HCT116 (cell line): ENCODE results near the gene AMDHD2. TPM values are rescaled to one million over a fixed set of nuclear protein-coding genes. Genes with fewer than 3 reads are reported as not detected.

ENCODE experiments used
- ATAC-seq: fragments of 200-7000 bp; cut with Tn5 transposase; 2 replicates; pipeline ENCODE4 v1.9.1; 2020; ENCODE audit warnings: mild to moderate bottlenecking, moderate library complexity
- BruUV-seq: library from RNA; stranded (reverse); fragments of 400-500 nt; replicated peaks from 2 replicates; lab custom pipeline; 2021; lab: Mats Ljungman, UMichigan
- CTCF ChIA-PET: fragments of 300-600 bp; sonication (Branson Sonifier 250); formaldehyde crosslinking; loops from one replicate; lab custom pipeline; 2021; ENCODE audit warnings: antibody characterized with exemption; lab: Charles Lee
- POLR2A ChIA-PET: fragments of 300-600, 350-600 bp; sonication (Branson Sonifier 250); formaldehyde crosslinking; loops from one replicate; lab custom pipeline; 2021; ENCODE audit warnings: antibody characterized with exemption; lab: Charles Lee
- RAD21 ChIA-PET, 2 experiments: fragments of 300-600 bp; sonication (Branson Sonifier 250); formaldehyde crosslinking; loops; one replicate each; lab custom pipeline; 2023; ENCODE audit warnings: low total read pairs in 2 of 2; ENCODE audit not compliant: uncharacterized antibody in 2 of 2, unreplicated experiment in 2 of 2, low non-redundant PET in 1 of 2; lab: Charles Lee
- DNase-seq: peaks from one replicate; pipeline ENCODE4 v3.0.0-alpha.2; 2010; ENCODE audit warnings: low read depth, low spot score
- H2AFZ ChIP-seq: fragments of 200-600 bp; shearing (Covaris generic), sonication (generic); 2 replicates; pipeline ENCODE4 v1.6.1; 2017; ENCODE audit warnings: low read depth, mixed run types, mixed read lengths, antibody characterized with exemption, low read length; ENCODE audit not compliant: poor library complexity, severe bottlenecking
- H3K27ac ChIP-seq: 2 replicates; pipeline ENCODE4 v1.5.1; 2012; ENCODE audit warnings: low read depth, low read length
- H3K27me3 ChIP-seq: fragments of 200-600 bp; sonication (generic); 2 replicates; pipeline ENCODE4 v1.6.1; 2016; ENCODE audit warnings: mixed run types, low read length, mixed read lengths; ENCODE audit not compliant: insufficient read depth
- H3K36me3 ChIP-seq, 2 experiments: fragments of 200-500 bp in 1 of 2; fragments of 200-600 bp in 1 of 2; sonication (Bioruptor generic) in 1 of 2; sonication (generic) in 1 of 2; 2 replicates each; pipeline versions ENCODE4 v1.5.1 to v1.6.1; 2014 to 2016; ENCODE audit warnings: low read length in 2 of 2, inconsistent platforms in 1 of 2, mixed read lengths in 1 of 2, mixed run types in 1 of 2; ENCODE audit not compliant: insufficient read depth in 2 of 2, control insufficient read depth in 1 of 2
- H3K4me1 ChIP-seq, 2 experiments: fragments of 200-600 bp in 1 of 2; sonication (generic) in 1 of 2; 2 replicates each; pipeline versions ENCODE4 v1.5.1 to v1.6.1; 2012 to 2017; ENCODE audit warnings: low read length in 2 of 2, inconsistent platforms in 1 of 2, mild to moderate bottlenecking in 1 of 2, mixed read lengths in 1 of 2, mixed run types in 1 of 2, moderate library complexity in 1 of 2; ENCODE audit not compliant: insufficient read depth in 2 of 2, control insufficient read depth in 1 of 2
- H3K4me2 ChIP-seq: fragments of 200-600 bp; sonication (generic); 2 replicates; pipeline ENCODE4 v1.6.1; 2017; ENCODE audit warnings: mixed run types, low read length, mixed read lengths
- H3K4me3 ChIP-seq, 2 experiments: fragments of 200-600 bp in 1 of 2; sonication (generic) in 1 of 2; replicated peaks in 1 of 2; 2 replicates each; pipeline ENCODE4 v1.5.1; 2011 to 2016; ENCODE audit warnings: low read length in 2 of 2, control low read depth in 1 of 2, low read depth in 1 of 2, mild to moderate bottlenecking in 1 of 2, mixed read lengths in 1 of 2, mixed run types in 1 of 2
- H3K79me2 ChIP-seq: fragments of 200-600 bp; sonication (generic); 2 replicates; pipeline ENCODE4 v1.6.1; 2017; ENCODE audit warnings: mild to moderate bottlenecking, mixed run types, low read length, moderate library complexity, mixed read lengths; ENCODE audit not compliant: insufficient read depth
- H3K9ac ChIP-seq: fragments of 200-600 bp; sonication (generic); 2 replicates; pipeline ENCODE4 v1.6.1; 2016; ENCODE audit warnings: low read length, mixed read lengths
- H3K9me2 ChIP-seq: fragments of 200-600 bp; sonication (generic), shearing (Covaris generic); 2 replicates; pipeline ENCODE4 v1.6.1; 2017; ENCODE audit warnings: mixed run types, mild to moderate bottlenecking, moderate library complexity; ENCODE audit not compliant: insufficient read depth
- H3K9me3 ChIP-seq, 2 experiments: fragments of 200-500 bp in 1 of 2; fragments of 200-600 bp in 1 of 2; sonication (Bioruptor generic) in 1 of 2; sonication (generic) in 1 of 2; 2 replicates each; pipeline ENCODE4 v1.6.1; 2014 to 2017; ENCODE audit warnings: low read length in 2 of 2, mixed read lengths in 2 of 2, inconsistent platforms in 1 of 2, low read depth in 1 of 2, mild to moderate bottlenecking in 1 of 2, mixed run types in 1 of 2, moderate library complexity in 1 of 2; ENCODE audit not compliant: control insufficient read depth in 1 of 2, insufficient read depth in 1 of 2
- H4K20me1 ChIP-seq: fragments of 200-600 bp; sonication (generic), shearing (Covaris generic); 2 replicates; pipeline ENCODE4 v1.6.1; 2017; ENCODE audit warnings: mixed run types, mild to moderate bottlenecking, moderate library complexity; ENCODE audit not compliant: insufficient read depth
- EGR1 ChIP-seq: IDR thresholded peaks from 2 replicates; pipeline ENCODE4 v1.6.1; 2012; ENCODE audit warnings: low read depth
- TCF7L2 ChIP-seq: IDR thresholded peaks from 2 replicates; pipeline ENCODE4 v1.7.0; 2011; ENCODE audit warnings: borderline replicate concordance, inconsistent platforms; ENCODE audit not compliant: insufficient read depth, insufficient read length; ENCODE audit errors: extremely low read depth
- ZFX ChIP-seq: fragments of 450-650 bp; IDR thresholded peaks from 2 replicates; pipeline ENCODE4 v1.6.1; 2017
- intact Hi-C: fragments of 100-400 bp; cut with micrococcal nuclease; formaldehyde crosslinking; loops from 2 replicates; pipeline ENCODE4 v1.10.0; 2022
- total RNA-seq: library from RNA; stranded (reverse); gene quantifications from one replicate; pipeline ENCODE4 v1.2.1, GENCODE V29; 2021; ENCODE audit not compliant: unreplicated experiment

The AMDHD2 gene
- total RNA-seq, 1 experiment from 2014 or later, result 42.9 TPM

DNA sequence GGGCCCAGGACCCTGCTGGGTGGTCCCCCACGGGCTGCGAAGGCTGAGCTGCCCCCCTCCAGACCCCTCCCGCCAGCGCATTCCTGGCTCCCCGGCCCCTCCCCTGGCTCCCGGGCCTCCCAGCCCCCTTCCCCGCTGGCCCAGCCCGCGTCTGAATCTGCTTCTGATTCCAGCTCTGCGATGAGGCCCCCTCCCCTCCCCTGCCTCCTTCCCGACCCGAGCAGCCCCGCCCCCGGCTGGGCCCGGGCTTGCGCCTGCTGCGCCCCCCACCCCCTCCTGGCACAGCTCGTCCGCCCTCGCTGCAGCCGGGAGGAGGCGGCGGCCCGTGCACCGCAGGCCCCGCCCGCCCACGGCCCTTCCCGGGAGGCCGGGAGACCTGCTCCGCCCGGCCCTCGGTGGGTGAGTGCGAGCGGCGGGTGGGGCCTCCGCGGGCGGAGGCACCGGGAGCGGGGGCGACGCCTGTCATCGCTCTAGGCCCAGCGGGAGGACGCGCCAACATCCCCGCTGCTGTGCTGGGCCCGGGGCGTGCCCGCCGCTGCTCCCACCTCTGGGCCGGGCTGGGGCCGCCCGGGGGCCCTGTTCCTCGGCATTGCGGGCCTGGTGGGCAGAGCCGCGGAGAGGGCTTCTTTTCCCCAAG, 49.0 kb upstream of the AMDHD2 start, which contains the start of gene NTN3:
TSS of gene NTN3 (plus strand) at position 282 of the 637 bp plus-strand sequence. CDS start 405 bp downstream, outside the sequence.
- CTCF ChIA-PET, result no interaction called here
- H3K4me1 ChIP-seq, result peaks cover 33 to 70% of the 10 kb centered on the region in 2 experiments
- peaks cover 6% of the 10 kb centered on the region; the same call in 1 of the 2 replicates for H3K79me2 ChIP-seq
- POLR2A ChIA-PET, result no interaction called here
- no peaks in the 10 kb centered on the region for H4K20me1 ChIP-seq
- H3K27me3 ChIP-seq, result no peaks in the 10 kb centered on the region
- no peak within 1 kb of the TSS for H3K4me3 ChIP-seq
- intact Hi-C loops, result no loop called here
- peak within 1 kb of the TSS; percentile 57 for H3K4me2 ChIP-seq
- no peak for ATAC-seq
- no peak for DNase-seq
- no peaks in the 10 kb centered on the region for H3K9me3 ChIP-seq
- H3K27ac ChIP-seq, result peak within 1 kb of the TSS; percentile 22; the same call in 1 of the 2 replicates
- H3K9ac ChIP-seq, result peak within 1 kb of the TSS; percentile 32
- H3K9me2 ChIP-seq, result no peaks in the 10 kb centered on the region
- H2AFZ ChIP-seq, result no peak within 1 kb of the TSS
- no peaks in the 10 kb centered on the region for H3K36me3 ChIP-seq
- no TSS peak for BruUV-seq
- TF ChIP-seq ZFX, result peak; percentile 69; the same call in 1 of the 2 replicates
- TF ChIP-seq EGR1, result no peak
- TF ChIP-seq, all 23 proteins: peak for 1
- RAD21 ChIA-PET, result no interaction called here

DNA sequence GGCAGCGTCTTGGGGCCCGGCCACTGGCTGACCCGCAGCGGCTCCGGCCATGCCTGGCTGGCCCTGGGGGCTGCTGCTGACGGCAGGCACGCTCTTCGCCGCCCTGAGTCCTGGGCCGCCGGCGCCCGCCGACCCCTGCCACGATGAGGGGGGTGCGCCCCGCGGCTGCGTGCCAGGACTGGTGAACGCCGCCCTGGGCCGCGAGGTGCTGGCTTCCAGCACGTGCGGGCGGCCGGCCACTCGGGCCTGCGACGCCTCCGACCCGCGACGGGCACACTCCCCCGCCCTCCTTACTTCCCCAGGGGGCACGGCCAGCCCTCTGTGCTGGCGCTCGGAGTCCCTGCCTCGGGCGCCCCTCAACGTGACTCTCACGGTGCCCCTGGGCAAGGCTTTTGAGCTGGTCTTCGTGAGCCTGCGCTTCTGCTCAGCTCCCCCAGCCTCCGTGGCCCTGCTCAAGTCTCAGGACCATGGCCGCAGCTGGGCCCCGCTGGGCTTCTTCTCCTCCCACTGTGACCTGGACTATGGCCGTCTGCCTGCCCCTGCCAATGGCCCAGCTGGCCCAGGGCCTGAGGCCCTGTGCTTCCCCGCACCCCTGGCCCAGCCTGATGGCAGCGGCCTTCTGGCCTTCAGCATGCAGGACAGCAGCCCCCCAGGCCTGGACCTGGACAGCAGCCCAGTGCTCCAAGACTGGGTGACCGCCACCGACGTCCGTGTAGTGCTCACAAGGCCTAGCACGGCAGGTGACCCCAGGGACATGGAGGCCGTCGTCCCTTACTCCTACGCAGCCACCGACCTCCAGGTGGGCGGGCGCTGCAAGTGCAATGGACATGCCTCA, 48.3 kb upstream of the AMDHD2 start:
- Histone ChIP-seq H3K27ac (peak overlapping the region; percentile 22; the same call in 1 of the 2 replicates), H3K36me3 (no peaks in the 10 kb centered on the region), H4K20me1 (no peaks in the 10 kb centered on the region), H3K4me3 (no peak overlapping the region), H2AFZ (no peak overlapping the region), H3K4me1 (peaks cover 37 to 71% of the 10 kb centered on the region in 2 experiments), H3K9ac (peak overlapping the region; percentile 32; the same call in 1 of the 2 replicates), H3K9me3 (no peaks in the 10 kb centered on the region), H3K27me3 (no peaks in the 10 kb centered on the region), H3K4me2 (peak overlapping the region; percentile 57), H3K9me2 (no peaks in the 10 kb centered on the region), H3K79me2 (peaks cover 14% of the 10 kb centered on the region; the same call in 1 of the 2 replicates)
- no peak for ATAC-seq
- TF ChIP-seq TCF7L2 (no peak), ZFX (peak; percentile 65; the same call in 1 of the 2 replicates)
- intact Hi-C loops, result no loop called here
- ChIA-PET RAD21 (no interaction called here), CTCF (no interaction called here), POLR2A (no interaction called here)
- DNase-seq, result no peak
- no TSS peak for BruUV-seq
